ENCODE results near the gene MAP4K5. TPM values are rescaled to one million over a fixed set of nuclear protein-coding genes. Genes with fewer than 3 reads are reported as not detected.

The MAP4K5 gene
- polyA plus RNA-seq, 3 donors = 5.0 to 9.1 (median 7.7) TPM

DNA sequence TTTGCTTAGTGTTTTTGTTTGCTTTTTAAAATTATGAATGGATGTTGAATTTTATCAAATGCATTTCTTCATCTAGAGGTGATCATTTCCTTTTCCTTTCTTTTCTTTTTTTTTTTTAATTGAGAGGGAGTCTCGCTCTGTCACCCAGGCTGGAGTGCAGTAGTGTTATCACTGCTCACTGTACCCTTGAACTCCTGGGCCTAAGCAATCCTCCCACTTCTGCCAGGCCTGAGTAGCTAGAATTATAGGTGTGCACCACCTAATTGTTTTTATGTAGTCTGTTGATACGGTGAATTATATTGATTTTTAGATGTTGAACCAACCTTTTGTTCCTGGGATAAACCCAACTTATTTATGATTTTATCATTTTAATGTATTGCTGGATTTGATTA is 134.2 kb downstream of the MAP4K5 start:
- Mint-ChIP-seq H3K4me1 (peaks cover 23% of the 10 kb centered on the region), H3K9me3 (no peaks in the 10 kb centered on the region)

DNA sequence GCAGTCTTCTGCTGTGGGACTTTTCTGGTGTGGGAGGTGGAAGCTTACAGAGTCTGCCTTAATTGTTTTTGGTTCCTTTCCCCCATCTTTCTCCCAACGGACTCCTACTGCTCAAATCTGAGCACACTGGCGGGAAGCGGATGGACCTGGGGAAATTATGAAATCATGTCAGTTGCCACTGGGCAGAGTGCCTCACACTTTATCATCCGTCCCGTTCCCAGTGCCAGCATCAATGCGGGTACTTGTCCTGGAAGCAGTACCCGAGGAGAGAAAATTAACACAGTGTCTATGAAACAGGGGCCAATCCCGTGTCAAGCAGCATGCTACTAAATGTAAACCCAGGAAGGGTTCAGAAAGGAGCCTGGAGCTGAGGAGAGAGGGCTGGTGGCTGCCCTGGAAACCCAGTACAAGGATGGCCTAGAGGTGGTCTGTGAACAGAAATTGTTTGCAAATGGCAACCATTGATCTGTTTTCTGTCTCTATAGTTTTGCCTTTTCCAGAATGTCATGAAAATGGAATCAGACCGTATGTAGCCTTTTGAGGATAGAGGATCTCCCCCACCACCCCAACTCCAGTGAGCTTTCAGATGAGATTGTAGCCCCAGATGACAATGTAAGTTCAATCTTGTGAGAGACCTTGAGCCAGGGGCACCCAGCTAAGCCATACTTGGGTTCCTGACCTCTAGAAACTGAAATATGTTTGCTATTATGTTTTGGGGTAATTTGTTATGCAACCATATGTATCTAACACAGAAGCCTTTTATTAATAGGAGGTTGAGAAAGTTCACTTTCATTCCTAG is 134.8 kb downstream of the MAP4K5 start:
- Histone ChIP-seq H3K4me3 (replicated peaks in 1 of 3; ENCODE audit: low read depth in 2 of 3, low read length in 3 of 3) (peak overlapping the region; percentile 51 to 77 (median 53)), H3K4me2 (replicated peaks; ENCODE audit: extremely low read depth, low read length, poor library complexity, severe bottlenecking) (peak overlapping the region; percentile 96), H3K36me3 (replicated peaks in 1 of 2; ENCODE audit: control insufficient read depth in 1 of 2, insufficient read depth in 2 of 2, low read length in 2 of 2) (no peaks in the 10 kb centered on the region), H3K9ac (ENCODE audit: insufficient read depth, low read length, poor library complexity, severe bottlenecking) (peak overlapping the region; percentile 47), H3K4me1 (ENCODE audit: control insufficient read depth in 1 of 2, insufficient read depth in 2 of 2, low read length in 2 of 2) (peaks cover 12 to 14% of the 10 kb centered on the region in 2 donors), H3K9me3 (replicated peaks in 1 of 2; ENCODE audit: control insufficient read depth in 1 of 2, insufficient read depth in 1 of 2, low read length in 2 of 2) (no peaks in the 10 kb centered on the region), H2AFZ (ENCODE audit: insufficient read depth, low read depth, low read length, poor library complexity, severe bottlenecking) (peak overlapping the region; percentile 85), H4K20me1 (ENCODE audit: insufficient read depth, low read length) (no peaks in the 10 kb centered on the region), H3K79me2 (ENCODE audit: insufficient read depth, low read length) (no peaks in the 10 kb centered on the region), H3K27ac (ENCODE audit: low read depth in 1 of 2, low read length in 2 of 2) (no peak overlapping the region), H3K27me3 (ENCODE audit: control insufficient read depth in 2 of 2, insufficient read depth in 2 of 2, low read length in 2 of 2) (peaks cover 0 to 10% of the 10 kb centered on the region in 2 donors)
- Mint-ChIP-seq H3K4me3 (peak overlapping the region; percentile 90 to 96), H3K27me3 (ENCODE audit: low read depth in 3 of 3) (peaks cover 7 to 11% (median 7%) of the 10 kb centered on the region in 3 donors), H3K9me3 (no peaks in the 10 kb centered on the region), H3K4me1 (peaks cover 23% of the 10 kb centered on the region), H3K36me3 (no peaks in the 10 kb centered on the region), H3K27ac (peak overlapping the region in 3 of 7 donors; percentile 16 to 81 (median 40))
- 11% methylated on average over 8 of the region's 9 CpGs for WGBS (ENCODE audit: insufficient coverage)
- intact Hi-C loops (cut with micrococcal nuclease) = no loop called here
- TF ChIP-seq, protein P1, sequence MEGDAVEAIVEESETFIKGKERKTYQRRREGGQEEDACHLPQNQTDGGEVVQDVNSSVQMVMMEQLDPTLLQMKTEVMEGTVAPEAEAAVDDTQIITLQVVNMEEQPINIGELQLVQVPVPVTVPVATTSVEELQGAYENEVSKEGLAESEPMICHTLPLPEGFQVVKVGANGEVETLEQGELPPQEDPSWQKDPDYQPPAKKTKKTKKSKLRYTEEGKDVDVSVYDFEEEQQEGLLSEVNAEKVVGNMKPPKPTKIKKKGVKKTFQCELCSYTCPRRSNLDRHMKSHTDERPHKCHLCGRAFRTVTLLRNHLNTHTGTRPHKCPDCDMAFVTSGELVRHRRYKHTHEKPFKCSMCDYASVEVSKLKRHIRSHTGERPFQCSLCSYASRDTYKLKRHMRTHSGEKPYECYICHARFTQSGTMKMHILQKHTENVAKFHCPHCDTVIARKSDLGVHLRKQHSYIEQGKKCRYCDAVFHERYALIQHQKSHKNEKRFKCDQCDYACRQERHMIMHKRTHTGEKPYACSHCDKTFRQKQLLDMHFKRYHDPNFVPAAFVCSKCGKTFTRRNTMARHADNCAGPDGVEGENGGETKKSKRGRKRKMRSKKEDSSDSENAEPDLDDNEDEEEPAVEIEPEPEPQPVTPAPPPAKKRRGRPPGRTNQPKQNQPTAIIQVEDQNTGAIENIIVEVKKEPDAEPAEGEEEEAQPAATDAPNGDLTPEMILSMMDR (IDR thresholded peaks at IDR 0.05) = no peak
- DNase-seq = no peak

More for the DNA sequence above, 134.2 kb downstream of the MAP4K5 start:
- TF ChIP-seq, protein P1 (IDR thresholded peaks at IDR 0.05) = no peak
- Histone ChIP-seq H2AFZ (ENCODE audit: insufficient read depth, low read depth, low read length, poor library complexity, severe bottlenecking) (no peak overlapping the region), H3K79me2 (ENCODE audit: insufficient read depth, low read length) (no peaks in the 10 kb centered on the region), H3K9me3 (replicated peaks in 1 of 2; ENCODE audit: control insufficient read depth in 1 of 2, insufficient read depth in 1 of 2, low read length in 2 of 2) (no peaks in the 10 kb centered on the region), H3K27me3 (ENCODE audit: control insufficient read depth in 2 of 2, insufficient read depth in 2 of 2, low read length in 2 of 2) (peaks cover 0 to 10% of the 10 kb centered on the region in 2 donors), H3K27ac (ENCODE audit: low read depth in 1 of 2, low read length in 2 of 2) (no peak overlapping the region), H3K4me3 (replicated peaks in 1 of 3; ENCODE audit: low read depth in 2 of 3, low read length in 3 of 3) (no peak overlapping the region), H4K20me1 (ENCODE audit: insufficient read depth, low read length) (no peaks in the 10 kb centered on the region), H3K4me1 (ENCODE audit: control insufficient read depth in 1 of 2, insufficient read depth in 2 of 2, low read length in 2 of 2) (peaks cover 12 to 14% of the 10 kb centered on the region in 2 donors), H3K4me2 (replicated peaks; ENCODE audit: extremely low read depth, low read length, poor library complexity, severe bottlenecking) (no peak overlapping the region), H3K9ac (ENCODE audit: insufficient read depth, low read length, poor library complexity, severe bottlenecking) (no peak overlapping the region), H3K36me3 (replicated peaks in 1 of 2; ENCODE audit: control insufficient read depth in 1 of 2, insufficient read depth in 2 of 2, low read length in 2 of 2) (no peaks in the 10 kb centered on the region)
- intact Hi-C loops (cut with micrococcal nuclease) = no loop called here
- DNase-seq = no peak
- H3K4me3 Mint-ChIP-seq = no peak overlapping the region
- no peak overlapping the region for H3K27ac Mint-ChIP-seq
- WGBS (ENCODE audit: insufficient coverage) = no CpG with 5 or more reads among the region's 2 CpGs
- no peaks in the 10 kb centered on the region for H3K36me3 Mint-ChIP-seq
- peaks cover 7 to 11% (median 7%) of the 10 kb centered on the region in 3 donors for H3K27me3 Mint-ChIP-seq (ENCODE audit: low read depth in 3 of 3)

Measured in CD14-positive monocyte (primary cell).